Trophoblast cell (in vitro differentiated cells and primary cell): ENCODE results near the gene SLC35G6.

ENCODE experiments used
- DNase-seq, 2 donors: peaks; one replicate each; pipeline ENCODE4 v3.0.0-alpha.2; 2016
- H2AFZ ChIP-seq: 2 replicates; pipeline ENCODE4 v1.6.1; 2013; ENCODE audit warnings: low read length, moderate library complexity, mild to moderate bottlenecking; ENCODE audit not compliant: insufficient read depth, poor library complexity
- H2AK5ac ChIP-seq: 2 replicates; pipeline ENCODE4 v1.6.1; 2013; ENCODE audit warnings: mild to moderate bottlenecking, low read length
- H2BK120ac ChIP-seq: 2 replicates; pipeline ENCODE4 v1.6.1; 2013; ENCODE audit warnings: low read length, mild to moderate bottlenecking, moderate library complexity; ENCODE audit not compliant: insufficient read depth, poor library complexity
- H2BK12ac ChIP-seq: 2 replicates; pipeline ENCODE4 v1.6.1; 2013; ENCODE audit warnings: mild to moderate bottlenecking, low read length, moderate library complexity
- H2BK5ac ChIP-seq: 2 replicates; pipeline ENCODE4 v1.6.1; 2013; ENCODE audit warnings: low read length, low read depth, moderate library complexity, mild to moderate bottlenecking; ENCODE audit not compliant: poor library complexity
- H3K14ac ChIP-seq: 2 replicates; pipeline ENCODE4 v1.6.1; 2013; ENCODE audit warnings: mild to moderate bottlenecking, low read length
- H3K18ac ChIP-seq: 2 replicates; pipeline ENCODE4 v1.6.1; 2013; ENCODE audit warnings: mild to moderate bottlenecking, low read length
- H3K23ac ChIP-seq: 2 replicates; pipeline ENCODE4 v1.6.1; 2013; ENCODE audit warnings: low read length
- H3K27ac ChIP-seq: 2 replicates; pipeline ENCODE4 v1.5.1; 2013; ENCODE audit warnings: low read depth, mild to moderate bottlenecking, inconsistent platforms, low read length, moderate library complexity
- H3K27me3 ChIP-seq: 2 replicates; pipeline ENCODE4 v1.6.1; 2013; ENCODE audit warnings: inconsistent platforms, mild to moderate bottlenecking, low read length, moderate library complexity; ENCODE audit not compliant: insufficient read depth
- H3K36me3 ChIP-seq, 2 experiments: 1 replicate in 1 of 2; 2 replicates in 1 of 2; pipeline ENCODE4 v1.6.1; 2013; ENCODE audit warnings: low read length in 2 of 2, mild to moderate bottlenecking in 2 of 2, moderate library complexity in 1 of 2; ENCODE audit not compliant: insufficient read depth in 2 of 2, control insufficient read depth in 1 of 2
- H3K4ac ChIP-seq: 2 replicates; pipeline ENCODE4 v1.6.1; 2013; ENCODE audit warnings: low read depth, mild to moderate bottlenecking, low read length, moderate library complexity
- H3K4me1 ChIP-seq, 2 experiments: 1 replicate in 1 of 2; 2 replicates in 1 of 2; pipeline ENCODE4 v1.6.1; 2013; ENCODE audit warnings: low read length in 2 of 2, mild to moderate bottlenecking in 2 of 2, moderate library complexity in 1 of 2; ENCODE audit not compliant: insufficient read depth in 2 of 2, control insufficient read depth in 1 of 2
- H3K4me2 ChIP-seq: 2 replicates; pipeline ENCODE4 v1.6.1; 2013; ENCODE audit warnings: inconsistent platforms, mild to moderate bottlenecking, low read length, moderate library complexity
- H3K4me3 ChIP-seq: 2 replicates; pipeline ENCODE4 v1.5.1; 2013; ENCODE audit warnings: mild to moderate bottlenecking, low read depth, low read length, inconsistent platforms
- H3K79me1 ChIP-seq: one replicate; pipeline ENCODE4 v1.6.1; 2013; ENCODE audit warnings: low read length
- H3K79me2 ChIP-seq: 2 replicates; pipeline ENCODE4 v1.6.1; 2013; ENCODE audit warnings: low read length, mild to moderate bottlenecking; ENCODE audit not compliant: control insufficient read depth, insufficient read depth, poor library complexity
- H3K9ac ChIP-seq: 2 replicates; pipeline ENCODE4 v1.6.1; 2013; ENCODE audit warnings: mild to moderate bottlenecking, low read length
- H3K9me3 ChIP-seq: 2 replicates; pipeline ENCODE4 v1.6.1; 2013; ENCODE audit warnings: low read depth, mild to moderate bottlenecking, control low read depth, inconsistent platforms, low read length; ENCODE audit not compliant: insufficient read depth
- H4K12ac ChIP-seq: 2 replicates; pipeline ENCODE4 v1.6.1; 2013; ENCODE audit warnings: low read depth, mild to moderate bottlenecking, low read length, moderate library complexity
- H4K8ac ChIP-seq: 2 replicates; pipeline ENCODE4 v1.6.1; 2013; ENCODE audit warnings: low read depth, mild to moderate bottlenecking, low read length, moderate library complexity
- H4K91ac ChIP-seq: one replicate; pipeline ENCODE4 v1.6.1; 2013; ENCODE audit warnings: low read depth, mild to moderate bottlenecking, low read length, moderate library complexity
- WGBS: extraction: QIAGEN DNeasy Blood & Tissue Kit; methylation state at CpG from one replicate; pipeline ENCODE4 v1.1.7; 2013; ENCODE audit warnings: missing lambda C conversion rate; ENCODE audit not compliant: insufficient read length, insufficient coverage; ENCODE audit errors: extremely low coverage; 5-methylcytosine and 5-hydroxymethylcytosine counted together

The SLC35G6 gene

GRCh38 chr17:7483255-7484066 is 2.2 kb downstream of the SLC35G6 start:
- Histone ChIP-seq H3K27me3 (no peaks in the 10 kb centered on the region), H3K36me3 (no peaks in the 10 kb centered on the region), H2AFZ (peak overlapping the region; percentile 97), H2BK12ac (peak overlapping the region; percentile 73), H3K9me3 (no peaks in the 10 kb centered on the region), H4K91ac (peak overlapping the region; percentile 96), H3K4me3 (peak overlapping the region; percentile 76), H3K14ac (peak overlapping the region; percentile 99), H2BK5ac (peak overlapping the region; percentile 97), H3K27ac (peak overlapping the region; percentile 97), H3K4me2 (peak overlapping the region; percentile 77), H3K18ac (peak overlapping the region; percentile 99), H3K79me2 (peaks cover 32% of the 10 kb centered on the region), H2AK5ac (peak overlapping the region; percentile 97), H2BK120ac (peak overlapping the region; percentile 94), H4K8ac (peak overlapping the region; percentile 98), H4K12ac (peak overlapping the region; percentile 98), H3K79me1 (peaks cover 29% of the 10 kb centered on the region), H3K4me1 (peaks cover 20 to 21% of the 10 kb centered on the region in 2 experiments), H3K9ac (peak overlapping the region; percentile 88), H3K4ac (peak overlapping the region; percentile 85), H3K23ac (no peak overlapping the region)
- DNase-seq, result peak; percentile 89 to 91
- WGBS, result no CpG with 5 or more reads among the region's 38 CpGs

DNA sequence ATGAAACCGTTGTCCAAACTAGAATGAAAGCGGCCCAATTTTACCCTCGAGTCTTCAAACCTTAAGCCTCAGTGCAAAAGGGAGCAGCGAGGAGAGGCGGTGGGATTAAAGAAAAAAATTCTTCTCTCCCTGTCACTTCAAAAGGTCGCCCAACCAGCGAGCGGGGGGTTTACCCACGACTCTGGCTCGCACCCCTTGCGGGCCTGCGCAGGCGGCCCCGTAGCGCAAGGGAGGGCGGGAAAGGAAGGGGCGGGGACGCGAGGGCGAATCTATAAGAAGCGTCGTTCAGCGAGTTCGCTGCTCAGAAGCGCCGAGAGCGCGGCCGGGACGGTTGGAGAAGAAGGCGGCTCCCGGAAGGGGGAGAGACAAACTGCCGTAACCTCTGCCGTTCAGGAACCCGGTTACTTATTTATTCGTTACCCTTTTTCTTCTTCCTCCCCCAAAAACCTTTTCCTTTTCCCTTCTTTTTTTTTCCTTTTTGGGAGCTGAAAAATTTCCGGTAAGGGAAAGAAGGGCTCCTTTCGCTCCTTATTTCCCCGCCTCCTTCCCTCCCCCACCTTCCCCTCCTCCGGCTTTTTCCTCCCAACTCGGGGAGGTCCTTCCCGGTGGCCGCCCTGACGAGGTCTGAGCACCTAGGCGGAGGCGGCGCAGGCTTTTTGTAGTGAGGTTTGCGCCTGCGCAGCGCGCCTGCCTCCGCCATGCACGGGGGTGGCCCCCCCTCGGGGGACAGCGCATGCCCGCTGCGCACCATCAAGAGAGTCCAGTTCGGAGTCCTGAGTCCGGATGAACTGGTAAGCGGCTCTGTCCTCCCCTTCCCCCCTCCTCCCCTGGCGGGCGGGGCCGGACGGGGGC is 3.0 kb downstream of the SLC35G6 start, which contains the start of gene POLR2A:
Gene POLR2A, plus strand, starts transcription at position 300 of the 852 bp plus-strand sequence.
- Histone ChIP-seq H3K14ac (peak within 1 kb of the TSS; percentile 99), H3K4ac (peak within 1 kb of the TSS; percentile 92), H3K27ac (peak within 1 kb of the TSS; percentile 97), H3K4me2 (peak within 1 kb of the TSS; percentile 97), H3K23ac (no peak within 1 kb of the TSS), H2AK5ac (peak within 1 kb of the TSS; percentile 97), H3K79me1 (peaks cover 21% of the 10 kb centered on the region), H4K12ac (peak within 1 kb of the TSS; percentile 98), H3K27me3 (no peaks in the 10 kb centered on the region), H4K8ac (peak within 1 kb of the TSS; percentile 98), H3K4me1 (peaks cover 17 to 18% of the 10 kb centered on the region in 2 experiments), H3K4me3 (peak within 1 kb of the TSS; percentile 81), H2BK12ac (peak within 1 kb of the TSS; percentile 73), H4K91ac (peak within 1 kb of the TSS; percentile 96), H2AFZ (peak within 1 kb of the TSS; percentile 97), H2BK120ac (peak within 1 kb of the TSS; percentile 94), H3K79me2 (peaks cover 25% of the 10 kb centered on the region), H2BK5ac (peak within 1 kb of the TSS; percentile 97), H3K9me3 (no peaks in the 10 kb centered on the region), H3K9ac (peak within 1 kb of the TSS; percentile 88), H3K18ac (peak within 1 kb of the TSS; percentile 99), H3K36me3 (no peaks in the 10 kb centered on the region)
- WGBS, result no CpG with 5 or more reads among the region's 64 CpGs
- peak; percentile 96 to 99 for DNase-seq

DNA sequence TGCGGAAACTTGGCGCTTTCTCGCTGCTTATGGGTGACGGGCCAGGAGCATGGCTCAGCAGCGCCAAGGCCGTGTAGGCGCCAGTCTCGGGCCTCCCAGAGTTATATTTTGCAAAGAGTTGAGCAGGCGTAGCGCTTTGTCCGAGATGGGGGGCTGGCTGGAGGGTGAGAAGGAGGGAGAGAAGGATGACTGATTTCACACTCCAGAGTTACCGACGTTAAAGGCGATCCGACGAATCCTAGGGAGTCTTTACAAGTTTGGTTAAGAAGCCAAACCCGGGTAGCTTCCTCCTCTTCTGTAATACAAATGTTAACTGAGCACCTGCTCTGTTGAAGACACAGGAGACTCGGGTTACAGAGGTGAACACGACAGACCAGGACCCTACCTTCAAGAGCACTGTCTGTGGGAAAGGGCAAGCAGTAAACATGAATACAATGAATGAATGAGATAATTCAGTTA is 3.7 kb downstream of the SLC35G6 start:
- DNase-seq, result peak in 1 of 2 donors; percentile 45
- Histone ChIP-seq H2BK120ac (no peak overlapping the region), H2AK5ac (peak overlapping the region; percentile 22), H3K4me3 (peak overlapping the region; percentile 81), H2BK5ac (peak overlapping the region; percentile 45), H3K27ac (peak overlapping the region; percentile 29), H3K9ac (peak overlapping the region; percentile 71), H4K91ac (peak overlapping the region; percentile 49), H3K14ac (peak overlapping the region; percentile 80), H4K8ac (peak overlapping the region; percentile 61), H3K4me1 (peaks cover 15 to 16% of the 10 kb centered on the region in 2 experiments), H3K4me2 (peak overlapping the region; percentile 97), H3K23ac (no peak overlapping the region), H3K4ac (peak overlapping the region; percentile 92), H3K79me1 (peaks cover 16% of the 10 kb centered on the region), H2BK12ac (no peak overlapping the region), H4K12ac (no peak overlapping the region), H3K9me3 (no peaks in the 10 kb centered on the region), H3K36me3 (peaks cover 3% of the 10 kb centered on the region in 2 experiments), H3K18ac (no peak overlapping the region), H2AFZ (peak overlapping the region; percentile 23), H3K79me2 (peaks cover 24% of the 10 kb centered on the region), H3K27me3 (no peaks in the 10 kb centered on the region)
- whole genome bisulfite sequencing, result no CpG with 5 or more reads among the region's 19 CpGs

DNA sequence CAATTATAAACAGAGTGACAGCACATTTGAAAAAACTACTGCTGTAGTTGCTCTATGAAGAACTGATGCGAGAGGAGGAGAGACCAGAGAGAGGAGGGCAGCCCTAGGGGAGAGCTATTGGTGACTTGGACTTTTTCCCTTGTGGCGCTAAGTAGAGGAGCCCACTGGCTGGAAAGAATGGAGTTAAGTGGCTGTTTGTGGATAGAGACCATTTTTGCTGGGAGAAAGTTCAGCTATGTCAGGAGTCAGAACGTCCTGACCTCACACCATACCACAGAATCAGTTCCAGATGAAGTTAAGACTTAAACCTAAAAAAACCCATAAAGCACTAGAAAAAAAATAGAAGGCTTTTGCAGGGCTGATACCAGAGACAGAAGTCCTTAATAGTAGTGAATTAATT is 4.9 kb downstream of the SLC35G6 start:
- H3K79me2 ChIP-seq, result peaks cover 25% of the 10 kb centered on the region
- no peak overlapping the region for H4K91ac ChIP-seq
- no peak overlapping the region for H2BK5ac ChIP-seq
- H3K4me2 ChIP-seq, result peak overlapping the region; percentile 43
- no peak overlapping the region for H3K4me3 ChIP-seq
- no peak overlapping the region for H2BK12ac ChIP-seq
- no peak overlapping the region for H3K23ac ChIP-seq
- H3K36me3 ChIP-seq, result peaks cover 4% of the 10 kb centered on the region in 2 experiments
- H3K4me1 ChIP-seq, result peaks cover 13 to 14% of the 10 kb centered on the region in 2 experiments
- no peak overlapping the region for H4K12ac ChIP-seq
- DNase-seq, result no peak
- peaks cover 12% of the 10 kb centered on the region for H3K79me1 ChIP-seq
- H2AK5ac ChIP-seq, result no peak overlapping the region
- no peak overlapping the region for H2AFZ ChIP-seq
- no peak overlapping the region for H3K27ac ChIP-seq
- WGBS, result no CpG with 5 or more reads among the region's 3 CpGs
- no peak overlapping the region for H3K9ac ChIP-seq
- H2BK120ac ChIP-seq, result no peak overlapping the region
- H3K9me3 ChIP-seq, result no peaks in the 10 kb centered on the region
- peak overlapping the region; percentile 14 for H3K4ac ChIP-seq
- no peak overlapping the region for H3K18ac ChIP-seq
- H3K27me3 ChIP-seq, result no peaks in the 10 kb centered on the region
- H3K14ac ChIP-seq, result no peak overlapping the region
- no peak overlapping the region for H4K8ac ChIP-seq
